IMR-90 (cell line): ENCODE results near the gene GRM4. TPM values are rescaled to one million over a fixed set of nuclear protein-coding genes. Genes with fewer than 3 reads are reported as not detected.

Experiments used
- ATAC-seq: fragments of 200-7000 bp; cut with Tn5 transposase; 2 replicates; pipeline ENCODE4 v1.9.1; 2020; ENCODE audit warnings: low read depth, mild to moderate bottlenecking, moderate library complexity
- BruUV-seq: library from RNA; stranded (reverse); fragments of 400-500 nt; replicated peaks from 2 replicates; lab custom pipeline; 2021; lab: Mats Ljungman, UMichigan
- CTCF ChIA-PET: fragments of 300-600 bp; formaldehyde crosslinking; extraction: SDS; loops from one replicate; lab custom pipeline; 2021; ENCODE audit warnings: antibody characterized with exemption; lab: Yijun Ruan, JAX
- POLR2A ChIA-PET: fragments of 300-600 bp; sonication (Branson Sonifier 250); formaldehyde crosslinking; loops from one replicate; lab custom pipeline; 2022; ENCODE audit warnings: antibody characterized with exemption; ENCODE audit not compliant: unreplicated experiment; lab: Charles Lee
- DNase-seq: peaks from one replicate; pipeline ENCODE4 v3.0.0; 2013
- H2AFZ ChIP-seq: replicated peaks from 2 replicates; pipeline ENCODE3; 2013; ENCODE audit warnings: low read length, mild to moderate bottlenecking; ENCODE audit not compliant: poor library complexity
- H2AK5ac ChIP-seq: 2 replicates; pipeline ENCODE4 v1.6.1; 2013; ENCODE audit warnings: low read depth, low read length, inconsistent platforms
- H2AK9ac ChIP-seq: replicated peaks from 2 replicates; pipeline ENCODE3; 2013; ENCODE audit warnings: mild to moderate bottlenecking, low read depth, low read length, moderate library complexity; ENCODE audit not compliant: poor library complexity
- H2BK120ac ChIP-seq: 2 replicates; pipeline ENCODE4 v1.6.1; 2013; ENCODE audit warnings: low read depth, low read length, inconsistent platforms
- H2BK15ac ChIP-seq: 3 replicates; pipeline ENCODE4 v1.6.1; 2013; ENCODE audit warnings: low read depth, low read length, inconsistent platforms
- H2BK20ac ChIP-seq: 2 replicates; pipeline ENCODE4 v1.6.1; 2013; ENCODE audit warnings: low read depth, mild to moderate bottlenecking, inconsistent platforms, low read length, moderate library complexity
- H2BK5ac ChIP-seq: 2 replicates; pipeline ENCODE4 v1.6.1; 2013; ENCODE audit warnings: mild to moderate bottlenecking, low read depth, low read length, inconsistent platforms; ENCODE audit not compliant: poor library complexity, severe bottlenecking
- H3K14ac ChIP-seq: replicated peaks from 2 replicates; pipeline ENCODE4 v1.6.1; 2013; ENCODE audit warnings: low read depth, low read length, inconsistent platforms
- H3K18ac ChIP-seq: 2 replicates; pipeline ENCODE4 v1.6.1; 2013; ENCODE audit warnings: low read depth, low read length, control low read depth
- H3K23ac ChIP-seq: 2 replicates; pipeline ENCODE4 v1.6.1; 2013; ENCODE audit warnings: low read depth, low read length, inconsistent platforms
- H3K27ac ChIP-seq: 2 replicates; pipeline ENCODE4 v1.5.1; 2013; ENCODE audit warnings: mild to moderate bottlenecking, control low read depth, low read length; ENCODE audit not compliant: insufficient read depth
- H3K27me3 ChIP-seq: 2 replicates; pipeline ENCODE4 v1.6.1; 2013; ENCODE audit warnings: low read length; ENCODE audit not compliant: control insufficient read depth, insufficient read depth
- H3K36me3 ChIP-seq: 2 replicates; pipeline ENCODE4 v1.6.1; 2013; ENCODE audit warnings: low read length, mixed read lengths; ENCODE audit not compliant: control insufficient read depth, insufficient read depth
- H3K4ac ChIP-seq: 2 replicates; pipeline ENCODE4 v1.6.1; 2013; ENCODE audit warnings: low read depth, low read length, inconsistent platforms
- H3K4me1 ChIP-seq: 2 replicates; pipeline ENCODE4 v1.6.1; 2013; ENCODE audit warnings: low read length, mixed read lengths; ENCODE audit not compliant: control insufficient read depth, insufficient read depth
- H3K4me2 ChIP-seq: 2 replicates; pipeline ENCODE4 v1.6.1; 2013; ENCODE audit warnings: low read depth, mild to moderate bottlenecking, control low read depth, low read length, moderate library complexity
- H3K4me3 ChIP-seq: 2 replicates; pipeline ENCODE4 v1.5.1; 2013; ENCODE audit warnings: low read depth, mild to moderate bottlenecking, control low read depth, low read length, moderate library complexity; ENCODE audit not compliant: insufficient read depth
- H3K56ac ChIP-seq: 2 replicates; pipeline ENCODE4 v1.6.1; 2013; ENCODE audit warnings: low read length, inconsistent platforms; ENCODE audit not compliant: insufficient read depth; ENCODE audit errors: extremely low read depth
- H3K79me1 ChIP-seq, 2 experiments: 2 replicates each; pipeline ENCODE4 v1.6.1; 2013; ENCODE audit warnings: low read length in 2 of 2, inconsistent platforms in 1 of 2, low read depth in 1 of 2
- H3K9ac ChIP-seq: 2 replicates; pipeline ENCODE4 v1.6.1; 2013; ENCODE audit warnings: low read depth, low read length, control low read depth
- H3K9me1 ChIP-seq: 2 replicates; pipeline ENCODE4 v1.6.1; 2013; ENCODE audit warnings: low read length, inconsistent platforms; ENCODE audit not compliant: insufficient read depth
- H3K9me3 ChIP-seq: 2 replicates; pipeline ENCODE4 v1.6.1; 2013; ENCODE audit warnings: low read length; ENCODE audit not compliant: control insufficient read depth, insufficient read depth
- H4K20me1 ChIP-seq: 2 replicates; pipeline ENCODE4 v1.6.1; 2013; ENCODE audit warnings: low read length, inconsistent platforms; ENCODE audit not compliant: insufficient read depth
- H4K5ac ChIP-seq: 2 replicates; pipeline ENCODE4 v1.6.1; 2013; ENCODE audit warnings: mild to moderate bottlenecking, low read depth, low read length, control low read depth
- H4K8ac ChIP-seq, 2 experiments: 2 replicates each; pipeline ENCODE4 v1.6.1; 2013; ENCODE audit warnings: low read depth in 2 of 2, low read length in 2 of 2, control low read depth in 1 of 2, inconsistent platforms in 1 of 2
- H4K91ac ChIP-seq: 2 replicates; pipeline ENCODE4 v1.6.1; 2013; ENCODE audit warnings: low read depth, low read length, inconsistent platforms; ENCODE audit not compliant: insufficient read depth
- CTCF ChIP-seq: conservative IDR thresholded peaks from 2 replicates; pipeline ENCODE4 v1.5.1; 2012; ENCODE audit warnings: mild to moderate bottlenecking, low read depth, low read length, improper control_type of control experiment
- WGBS, 2 experiments: methylation state at CpG; one replicate each; pipeline versions ENCODE4 v1.1.5 to v1.1.7; 2013; ENCODE audit warnings: missing lambda C conversion rate in 2 of 2; ENCODE audit not compliant: insufficient read length in 1 of 2; ENCODE audit errors: extremely low coverage in 2 of 2; 5-methylcytosine and 5-hydroxymethylcytosine counted together
- dilution Hi-C: fragments of 300-500 bp; cut with HindIII; formaldehyde crosslinking; loops from one replicate; pipeline ENCODE4 v1.14.3; 2018; ENCODE audit warnings: low sequenced_read_pairs; ENCODE audit not compliant: unreplicated experiment
- in situ Hi-C: fragments of 300-500 bp; cut with MboI; formaldehyde crosslinking; loops from 3 replicates; pipeline ENCODE4 v1.14.3; 2019; ENCODE audit warnings: low sequenced_read_pairs, inconsistent platforms, mixed read lengths
- intact Hi-C: fragments of 100-400 bp; cut with micrococcal nuclease; formaldehyde crosslinking; loops from 2 replicates; pipeline ENCODE4 v1.10.0; 2022
- polyA plus RNA-seq, 3 experiments: library from polyadenylated mRNA; depleted of rRNA; stranded (reverse); fragments of >200 nt; gene quantifications; 2 replicates each; pipeline ENCODE4 v1.2.3, GENCODE V29; 2012; ENCODE audit warnings: low replicate concordance in 1 of 3
- total RNA-seq: library from RNA; depleted of rRNA; stranded (reverse); fragments of >200 nt; gene quantifications from 2 replicates; pipeline ENCODE4 v1.2.3, GENCODE V29; 2012

The GRM4 gene
- total and polyA plus RNA-seq, 2 of the 4 experiments (the other 2 are of a cell fraction) = 0.02 TPM; not detected in 1

DNA sequence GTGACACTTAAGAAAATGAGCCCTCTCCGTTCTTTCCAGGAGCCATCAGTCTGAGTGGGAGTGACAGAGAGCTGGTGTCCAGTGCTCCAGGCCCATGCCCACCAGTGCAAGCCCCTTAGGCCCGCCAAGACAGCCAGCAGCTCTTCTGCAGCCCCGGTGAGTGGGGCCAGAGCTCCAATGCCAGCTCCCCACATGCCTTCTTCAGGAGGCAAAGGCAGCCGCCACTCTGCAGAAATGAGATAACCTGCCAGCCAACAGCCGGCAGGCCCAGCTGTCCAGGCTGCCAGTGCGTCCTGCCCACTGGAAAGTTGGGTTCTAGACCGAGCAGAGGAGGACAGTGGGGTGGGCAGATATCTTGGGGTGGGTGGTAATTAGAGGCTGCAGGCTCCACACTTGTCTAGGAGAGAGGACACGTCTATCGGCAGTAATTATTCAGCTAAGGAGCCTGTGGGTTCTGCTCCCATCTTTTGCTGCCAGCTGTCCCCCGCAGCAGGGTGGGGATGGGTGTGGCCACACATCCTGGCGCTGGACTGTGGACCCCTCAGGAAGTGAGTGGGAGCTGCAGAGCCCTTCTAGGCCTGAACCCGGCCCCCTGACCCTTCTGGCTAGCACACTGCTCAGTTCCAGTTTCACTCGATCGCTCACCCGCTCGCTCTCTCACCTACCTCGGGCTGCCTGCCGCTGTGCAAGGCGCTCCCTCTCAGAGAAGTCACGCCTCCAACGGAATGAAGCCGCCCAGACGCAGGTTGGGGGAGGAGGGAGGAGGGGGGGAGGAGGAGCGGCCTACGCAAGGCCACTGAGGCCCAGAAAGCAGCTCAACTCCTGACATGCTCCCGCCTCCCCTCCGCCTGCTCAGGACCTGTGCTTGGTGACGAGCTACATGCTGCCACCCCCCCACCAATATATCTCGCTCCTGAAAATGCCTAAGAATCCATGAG is 3.6 kb downstream of the GRM4 start:
- Histone ChIP-seq H3K4ac (no peak overlapping the region), H2AK5ac (no peak overlapping the region), H2BK5ac (no peak overlapping the region), H3K27ac (no peak overlapping the region), H2BK120ac (no peak overlapping the region), H2AK9ac (no peak overlapping the region), H2BK20ac (no peak overlapping the region), H3K4me1 (peaks cover 6% of the 10 kb centered on the region; the same call in 1 of the 2 replicates), H4K5ac (no peak overlapping the region), H3K4me3 (no peak overlapping the region), H3K9me1 (no peaks in the 10 kb centered on the region), H3K27me3 (peaks cover 87% of the 10 kb centered on the region), H4K91ac (no peak overlapping the region), H2AFZ (no peak overlapping the region), H3K9me3 (no peaks in the 10 kb centered on the region), H3K56ac (no peak overlapping the region), H3K4me2 (no peak overlapping the region), H4K20me1 (no peaks in the 10 kb centered on the region; the same call in 1 of the 2 replicates), H4K8ac (no peak overlapping the region), H3K9ac (no peak overlapping the region), H3K36me3 (no peaks in the 10 kb centered on the region), H2BK15ac (no peak overlapping the region), H3K18ac (no peak overlapping the region), H3K14ac (no peak overlapping the region), H3K23ac (no peak overlapping the region), H3K79me1 (no peaks in the 10 kb centered on the region)
- intact Hi-C loops = no loop called here
- in situ Hi-C loops = no loop called here
- TF ChIP-seq CTCF = no peak
- DNase-seq = no peak
- no TSS peak for BruUV-seq
- CTCF ChIA-PET = no interaction called here
- dilution Hi-C loops = no loop called here
- 46% methylated on average over 7 of the region's 29 CpGs; no CpG with 5 or more reads in 1 of the 2 experiments for WGBS, 2 experiments
- POLR2A ChIA-PET = no interaction called here
- no peak for ATAC-seq
